A673 (cell line): ENCODE data around the gene MEN1.

Experiments used
- CTCF ChIP-seq: fragments of 300-800, 200-600 bp; sonication (generic); conservative IDR thresholded peaks from 2 replicates; pipeline ENCODE4 v1.5.1; 2017; ENCODE audit warnings: low read depth, mild to moderate bottlenecking, antibody characterized with exemption, low read length, moderate library complexity, mixed read lengths
- EZH2 ChIP-seq: fragments of 200-600 bp; sonication (generic); IDR thresholded peaks from 2 replicates; pipeline ENCODE4 v1.6.1; 2017; ENCODE audit warnings: borderline replicate concordance, low read depth, mild to moderate bottlenecking, mixed read lengths, antibody characterized with exemption, low read length; ENCODE audit not compliant: poor library complexity, severe bottlenecking

- TF ChIP-seq CTCF (no peak), EZH2 (no peak)
Measured at GRCh38 chr11:64858467-64859263, 48.3 kb upstream of the MEN1 start.
